B cell (primary cell): Measurements from ENCODE around the gene CANX. TPM values are rescaled to one million over a fixed set of nuclear protein-coding genes. Genes with fewer than 3 reads are reported as not detected.

Source experiments
- ATAC-seq: fragments of 200-7000 bp; cut with Tn5 transposase; one replicate; pipeline ENCODE4 v1.10.0; 2021; ENCODE audit warnings: low read depth, mild to moderate bottlenecking, moderate number of reproducible peaks, moderate library complexity
- CTCF ChIA-PET: fragments of 350-600 bp; sonication (Branson Sonifier 250); formaldehyde crosslinking; loops from one replicate; lab custom pipeline; 2021; ENCODE audit warnings: antibody characterized with exemption, inconsistent platforms; lab: Charles Lee
- POLR2A ChIA-PET: fragments of 350-600 bp; sonication (Branson Sonifier 250); formaldehyde crosslinking; loops from one replicate; lab custom pipeline; 2021; ENCODE audit warnings: antibody characterized with exemption; lab: Charles Lee
- DNase-seq: peaks from one replicate; pipeline ENCODE4 v3.0.0; 2013
- H2AFZ ChIP-seq: 2 replicates; pipeline ENCODE4 v1.6.1; 2012; ENCODE audit warnings: mild to moderate bottlenecking, low read depth, low read length; ENCODE audit not compliant: insufficient read depth, poor library complexity, severe bottlenecking
- H3K27ac ChIP-seq, 2 donors: 1 replicate in 1 of 2; 2 replicates in 1 of 2; pipeline ENCODE4 v1.5.1; 2012 to 2013; ENCODE audit warnings: low read length in 2 of 2, mild to moderate bottlenecking in 2 of 2, moderate library complexity in 1 of 2
- H3K27me3 ChIP-seq, 4 experiments: fragments of 200-600 bp in 1 of 4; sonication (generic) in 1 of 4; replicated peaks in 1 of 4; 1 replicate in 2 of 4; 2 replicates in 2 of 4; pipeline versions ENCODE4 v1.6.1 to v1.7.0; 2013 to 2016; ENCODE audit warnings: low read length in 3 of 4, mild to moderate bottlenecking in 2 of 4, mixed read lengths in 1 of 4, moderate library complexity in 1 of 4; ENCODE audit not compliant: insufficient read depth in 4 of 4, control insufficient read depth in 3 of 4; ENCODE audit errors: control extremely low read depth in 1 of 4
- H3K36me3 ChIP-seq, 2 experiments: replicated peaks in 1 of 2; 1 replicate in 1 of 2; 2 replicates in 1 of 2; pipeline versions ENCODE4 v1.6.1 to v1.7.1; 2013; ENCODE audit warnings: low read length in 1 of 2; ENCODE audit not compliant: insufficient read depth in 2 of 2, control insufficient read depth in 1 of 2; ENCODE audit errors: control extremely low read depth in 1 of 2, extremely low read depth in 1 of 2
- H3K4me1 ChIP-seq, 2 donors: fragments of 200-600 bp in 1 of 2; sonication (generic) in 1 of 2; 1 replicate in 1 of 2; 2 replicates in 1 of 2; pipeline versions ENCODE4 v1.5.1 to v1.6.1; 2013 to 2017; ENCODE audit warnings: low read length in 2 of 2; ENCODE audit not compliant: control insufficient read depth in 2 of 2, insufficient read depth in 2 of 2
- H3K4me2 ChIP-seq: replicated peaks from 2 replicates; pipeline ENCODE3; 2012; ENCODE audit warnings: mild to moderate bottlenecking, low read depth, low read length; ENCODE audit not compliant: poor library complexity, severe bottlenecking
- H3K4me3 ChIP-seq, 5 experiments: fragments of 200-600 bp in 1 of 5; sonication (generic) in 1 of 5; 1 replicate in 3 of 5; 2 replicates in 2 of 5; pipeline versions ENCODE4 v1.5.1 to v1.7.0; 2011 to 2016; ENCODE audit warnings: low read length in 4 of 5, mild to moderate bottlenecking in 4 of 5, low read depth in 2 of 5, control low read depth in 1 of 5, moderate library complexity in 1 of 5; ENCODE audit not compliant: insufficient read depth in 1 of 5; ENCODE audit errors: control extremely low read depth in 1 of 5, extremely low read depth in 1 of 5
- H3K79me2 ChIP-seq: fragments of 200-600 bp; sonication (generic); one replicate; pipeline ENCODE4 v1.6.0; 2016; ENCODE audit warnings: low read length; ENCODE audit not compliant: control insufficient read depth, insufficient read depth
- H3K9ac ChIP-seq: fragments of 200-600 bp; sonication (generic); 2 replicates; pipeline ENCODE4 v1.6.1; 2017; ENCODE audit warnings: mild to moderate bottlenecking, low read length, moderate library complexity
- H3K9me3 ChIP-seq, 3 donors: one replicate each; pipeline versions ENCODE4 v1.6.1 to v1.7.1; 2013; ENCODE audit warnings: low read length in 2 of 3; ENCODE audit not compliant: control insufficient read depth in 2 of 3, insufficient read depth in 1 of 3; ENCODE audit errors: control extremely low read depth in 1 of 3
- H4K20me1 ChIP-seq: 2 replicates; pipeline ENCODE4 v1.6.0; 2012; ENCODE audit warnings: mild to moderate bottlenecking, low read length; ENCODE audit not compliant: insufficient read depth, control insufficient read depth, poor library complexity, severe bottlenecking
- H3K27ac Mint-ChIP-seq: one replicate; pipeline ENCODE4 v1.8.0; 2021; ENCODE audit warnings: mixed read lengths
- H3K27me3 Mint-ChIP-seq: one replicate; pipeline ENCODE4 v1.8.0; 2021; ENCODE audit warnings: mixed read lengths
- H3K4me1 Mint-ChIP-seq: one replicate; pipeline ENCODE4 v1.8.0; 2021; ENCODE audit warnings: mixed read lengths
- H3K4me3 Mint-ChIP-seq: one replicate; pipeline ENCODE4 v1.8.0; 2021; ENCODE audit warnings: mixed read lengths
- H3K9me3 Mint-ChIP-seq: one replicate; pipeline ENCODE4 v1.8.0; 2022; ENCODE audit warnings: mixed read lengths; ENCODE audit not compliant: insufficient read depth
- EZH2 ChIP-seq: IDR thresholded peaks from 2 replicates; pipeline ENCODE4 v1.6.1; 2012; ENCODE audit warnings: borderline replicate concordance, low read depth, mild to moderate bottlenecking, moderate library complexity, low read length; ENCODE audit not compliant: insufficient read depth, poor library complexity, severe bottlenecking
- WGBS: methylation state at CpG from one replicate; pipeline ENCODE4 v1.1.5; 2013; ENCODE audit warnings: missing lambda C conversion rate; ENCODE audit not compliant: insufficient coverage; 5-methylcytosine and 5-hydroxymethylcytosine counted together
- intact Hi-C: fragments of 100-400 bp; cut with micrococcal nuclease; formaldehyde crosslinking; loops from one replicate; pipeline ENCODE4 v1.10.0; 2022
- polyA plus RNA-seq: library from polyadenylated mRNA; depleted of rRNA; stranded (reverse); fragments of >200 nt; gene quantifications from 2 replicates; pipeline ENCODE4 v1.2.3, GENCODE V29; 2012
- total RNA-seq, 2 donors: library from RNA; stranded (reverse); fragments of 120-200 nt in 1 of 2; gene quantifications; 1 replicate in 1 of 2; 2 replicates in 1 of 2; pipeline versions ENCODE4 v1.2.3 to v1.2.4, GENCODE V29; 2013 to 2022
- TF ChIP-seq, protein P1 (sequence below): fragments of 200-600 bp; IDR thresholded peaks from one replicate; pipeline ENCODE4 v1.8.0; 2022; ENCODE audit warnings: antibody characterized with exemption, mild to moderate bottlenecking

CANX gene
- total and polyA plus RNA-seq, 2 donors (not counting 1 experiment from before 2014, with no cell fraction given): 21.0 to 179 TPM

DNA sequence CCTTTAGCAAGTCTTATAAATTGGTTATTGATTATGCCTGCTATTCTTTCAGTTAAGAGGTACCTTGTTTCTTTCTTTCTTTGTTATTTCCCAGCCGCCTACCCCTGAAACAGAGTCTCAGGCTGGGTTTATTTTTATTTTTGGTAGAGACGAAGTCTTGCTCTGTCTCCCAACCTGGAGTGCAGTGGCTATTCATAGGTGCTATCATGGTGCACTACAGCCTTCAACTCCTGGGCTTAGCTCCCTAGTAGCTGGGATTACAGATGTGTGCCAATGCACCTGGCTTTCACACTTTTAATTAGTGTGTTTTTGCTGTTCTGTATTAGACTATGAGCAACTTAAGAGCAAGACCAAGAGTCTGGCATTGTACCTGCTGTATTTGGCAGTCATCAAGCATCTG is 48.1 kb downstream of the CANX start:
- intact Hi-C loops: no loop called here
- POLR2A ChIA-PET: no interaction called here
- no peaks in the 10 kb centered on the region for H3K9me3 ChIP-seq
- H3K36me3 ChIP-seq: peaks cover 2 to 3% of the 10 kb centered on the region in 2 experiments
- no peaks in the 10 kb centered on the region for H3K4me1 ChIP-seq
- Mint-ChIP-seq H3K4me1 (peaks cover 21% of the 10 kb centered on the region), H3K9me3 (no peaks in the 10 kb centered on the region), H3K27ac (no peak overlapping the region), H3K27me3 (no peaks in the 10 kb centered on the region), H3K4me3 (no peak overlapping the region)
- no peak for ATAC-seq
- H3K4me3 ChIP-seq: no peak overlapping the region
- 100% methylated on average over 1 of the region's 2 CpGs for WGBS
- H3K79me2 ChIP-seq: peaks cover 100% of the 10 kb centered on the region
- H3K27me3 ChIP-seq: no peaks in the 10 kb centered on the region
- DNase-seq: no peak
- no peak overlapping the region for H3K4me2 ChIP-seq
- H4K20me1 ChIP-seq: peaks cover 76% of the 10 kb centered on the region
- H3K27ac ChIP-seq: no peak overlapping the region
- H2AFZ ChIP-seq: no peak overlapping the region
- TF ChIP-seq EZH2: no peak
- TF ChIP-seq, protein P1, sequence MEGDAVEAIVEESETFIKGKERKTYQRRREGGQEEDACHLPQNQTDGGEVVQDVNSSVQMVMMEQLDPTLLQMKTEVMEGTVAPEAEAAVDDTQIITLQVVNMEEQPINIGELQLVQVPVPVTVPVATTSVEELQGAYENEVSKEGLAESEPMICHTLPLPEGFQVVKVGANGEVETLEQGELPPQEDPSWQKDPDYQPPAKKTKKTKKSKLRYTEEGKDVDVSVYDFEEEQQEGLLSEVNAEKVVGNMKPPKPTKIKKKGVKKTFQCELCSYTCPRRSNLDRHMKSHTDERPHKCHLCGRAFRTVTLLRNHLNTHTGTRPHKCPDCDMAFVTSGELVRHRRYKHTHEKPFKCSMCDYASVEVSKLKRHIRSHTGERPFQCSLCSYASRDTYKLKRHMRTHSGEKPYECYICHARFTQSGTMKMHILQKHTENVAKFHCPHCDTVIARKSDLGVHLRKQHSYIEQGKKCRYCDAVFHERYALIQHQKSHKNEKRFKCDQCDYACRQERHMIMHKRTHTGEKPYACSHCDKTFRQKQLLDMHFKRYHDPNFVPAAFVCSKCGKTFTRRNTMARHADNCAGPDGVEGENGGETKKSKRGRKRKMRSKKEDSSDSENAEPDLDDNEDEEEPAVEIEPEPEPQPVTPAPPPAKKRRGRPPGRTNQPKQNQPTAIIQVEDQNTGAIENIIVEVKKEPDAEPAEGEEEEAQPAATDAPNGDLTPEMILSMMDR: no peak
- CTCF ChIA-PET: no interaction called here
- no peak overlapping the region for H3K9ac ChIP-seq

DNA sequence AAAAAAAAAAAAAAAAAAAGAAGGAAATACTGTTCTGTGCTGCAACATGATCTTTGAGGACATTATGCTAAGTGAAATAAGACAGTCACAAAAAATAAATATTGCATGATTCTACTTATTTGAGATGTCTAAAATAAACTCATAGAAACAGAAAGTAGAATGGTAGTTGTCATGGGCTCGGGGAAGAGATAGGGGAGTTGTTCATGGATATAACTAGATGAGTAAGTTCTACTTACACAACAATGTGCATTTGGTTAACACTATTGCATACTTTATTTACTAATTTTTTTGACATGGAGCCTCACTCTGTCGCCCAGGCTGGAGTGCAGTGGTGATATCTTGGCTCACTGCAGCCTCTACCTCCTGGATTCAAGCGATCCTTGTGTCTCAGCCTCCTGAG is 49.0 kb downstream of the CANX start:
- Histone ChIP-seq H3K9me3 (no peaks in the 10 kb centered on the region), H3K4me1 (no peaks in the 10 kb centered on the region), H3K79me2 (peaks cover 97% of the 10 kb centered on the region), H4K20me1 (peaks cover 69% of the 10 kb centered on the region), H3K4me2 (no peak overlapping the region), H3K27me3 (no peaks in the 10 kb centered on the region), H3K4me3 (no peak overlapping the region), H3K9ac (no peak overlapping the region), H2AFZ (no peak overlapping the region), H3K27ac (no peak overlapping the region), H3K36me3 (peaks cover 2 to 3% of the 10 kb centered on the region in 2 experiments)
- 100% methylated on average over 2 of the region's 3 CpGs for WGBS
- H3K27me3 Mint-ChIP-seq: no peaks in the 10 kb centered on the region
- no peak overlapping the region for H3K4me3 Mint-ChIP-seq
- H3K9me3 Mint-ChIP-seq: no peaks in the 10 kb centered on the region
- ATAC-seq (no peak), DNase-seq (no peak)
- H3K4me1 Mint-ChIP-seq: peaks cover 19% of the 10 kb centered on the region
- intact Hi-C loops: no loop called here
- POLR2A ChIA-PET: no interaction called here
- TF ChIP-seq, protein P1: no peak
- TF ChIP-seq EZH2: no peak
- CTCF ChIA-PET: no interaction called here
- H3K27ac Mint-ChIP-seq: no peak overlapping the region
